Stimulated activated CD4-positive, alpha-beta T cell treated with anti-CD3 and anti-CD28 coated beads, Interleukin-1b, Interleukin-23, amount 100 ng/mL, for 48 hours (primary cell): ENCODE data around the gene GPLD1.

ENCODE experiments used
- DNase-seq: peaks from one replicate; pipeline ENCODE4 v3.0.0-alpha.2; 2020

Gene GPLD1

DNA sequence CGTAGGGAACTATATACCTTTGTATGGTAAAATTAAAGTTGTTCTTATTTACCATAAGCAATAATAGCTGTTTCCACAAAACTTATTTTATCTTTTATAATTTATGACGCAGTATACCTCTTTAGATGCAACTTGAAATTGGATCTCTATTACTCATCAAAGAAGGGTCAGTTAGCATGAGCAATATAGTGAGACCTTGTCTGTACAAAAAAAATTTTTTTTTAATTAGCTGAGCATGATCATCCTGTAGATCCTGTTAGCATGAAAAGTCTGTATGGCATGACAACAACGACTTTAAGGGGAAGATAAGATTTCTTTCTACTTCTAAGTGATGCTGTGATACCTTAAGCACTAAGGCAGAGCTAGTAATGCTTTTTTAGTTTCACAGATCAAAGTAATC lies 11.3 kb upstream of the GPLD1 start:
- no peak for DNase-seq

DNA sequence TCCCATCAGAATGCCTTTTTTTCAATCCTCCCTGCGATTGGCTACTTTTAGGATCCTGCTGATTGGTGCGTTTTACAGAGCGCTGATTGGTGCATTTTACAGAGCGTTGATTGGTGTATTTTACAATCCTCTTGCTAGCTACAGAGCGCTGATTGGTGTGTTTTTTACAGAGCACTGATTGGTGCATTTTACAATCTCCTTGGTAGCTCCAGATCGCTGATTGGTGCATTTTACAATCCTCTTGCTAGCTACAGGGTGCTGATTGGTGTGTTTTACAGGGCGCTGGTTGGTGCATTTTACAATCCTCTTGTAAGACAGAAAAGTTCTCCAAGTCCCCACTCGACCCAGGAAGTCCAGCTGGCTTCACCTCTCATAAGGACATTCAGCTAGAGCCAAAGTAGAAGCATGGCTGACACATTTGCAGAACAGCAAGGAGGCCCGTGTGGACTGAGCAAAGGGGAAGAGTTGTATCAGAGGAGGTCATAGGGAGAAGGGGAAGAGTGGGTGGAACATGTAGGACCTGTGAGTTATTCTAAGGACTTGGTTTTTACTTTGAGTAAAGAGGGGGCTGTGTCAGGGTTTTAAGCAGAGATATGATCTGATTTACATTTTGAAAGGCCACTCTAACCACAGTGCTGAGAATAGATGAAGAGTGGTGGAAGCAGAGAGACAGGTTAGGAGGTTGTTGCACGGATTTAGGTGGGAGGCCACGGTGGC lies 8.0 kb upstream of the GPLD1 start:
- no peak for DNase-seq

DNA sequence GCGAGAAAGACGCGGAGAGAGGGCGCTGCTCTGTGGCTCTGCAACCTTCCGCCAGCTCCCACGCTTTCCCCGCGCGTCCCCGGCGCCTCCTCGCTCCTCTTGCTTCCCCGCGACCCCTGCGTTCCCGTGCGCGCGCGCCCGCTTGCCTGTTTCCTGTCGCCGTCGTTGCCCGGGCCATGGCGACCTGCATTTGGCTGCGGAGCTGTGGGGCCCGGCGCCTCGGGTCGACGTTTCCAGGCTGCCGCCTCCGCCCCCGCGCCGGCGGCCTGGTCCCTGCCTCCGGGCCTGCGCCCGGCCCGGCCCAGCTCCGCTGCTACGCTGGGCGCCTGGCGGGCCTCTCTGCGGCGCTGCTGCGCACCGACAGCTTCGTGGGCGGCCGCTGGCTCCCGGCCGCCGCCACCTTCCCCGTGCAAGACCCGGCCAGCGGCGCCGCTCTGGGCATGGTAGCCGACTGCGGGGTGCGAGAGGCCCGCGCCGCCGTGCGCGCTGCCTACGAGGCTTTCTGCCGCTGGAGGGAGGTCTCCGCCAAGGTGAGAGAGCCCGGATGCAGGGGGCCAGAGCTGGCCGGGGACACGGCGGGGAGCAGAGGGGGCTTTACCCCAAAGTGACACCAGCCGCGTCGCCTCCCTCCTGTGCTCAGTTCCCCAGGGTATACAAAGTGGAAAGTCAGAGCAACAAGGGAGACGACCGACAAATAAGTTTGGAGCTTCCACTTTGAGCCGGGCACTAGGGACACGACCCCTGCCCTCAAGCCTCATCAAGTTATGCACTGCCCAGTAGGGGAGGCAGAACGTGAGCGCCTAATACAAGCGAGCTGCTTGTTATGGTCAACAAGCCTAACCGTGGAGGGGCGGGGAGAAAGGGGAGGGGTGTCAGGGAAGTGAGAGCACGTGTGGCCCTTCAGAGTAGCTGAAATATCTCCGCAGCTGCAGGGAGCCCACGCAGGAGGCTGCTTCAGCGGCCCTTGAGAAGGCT lies 5.7 kb upstream of the GPLD1 start, which contains the start of gene ALDH5A1:
Gene ALDH5A1, plus strand, starts transcription at position 149 of the 975 bp plus-strand sequence. Its CDS starts 28 bp downstream, at position 177.
- peak; percentile 80 for DNase-seq

DNA sequence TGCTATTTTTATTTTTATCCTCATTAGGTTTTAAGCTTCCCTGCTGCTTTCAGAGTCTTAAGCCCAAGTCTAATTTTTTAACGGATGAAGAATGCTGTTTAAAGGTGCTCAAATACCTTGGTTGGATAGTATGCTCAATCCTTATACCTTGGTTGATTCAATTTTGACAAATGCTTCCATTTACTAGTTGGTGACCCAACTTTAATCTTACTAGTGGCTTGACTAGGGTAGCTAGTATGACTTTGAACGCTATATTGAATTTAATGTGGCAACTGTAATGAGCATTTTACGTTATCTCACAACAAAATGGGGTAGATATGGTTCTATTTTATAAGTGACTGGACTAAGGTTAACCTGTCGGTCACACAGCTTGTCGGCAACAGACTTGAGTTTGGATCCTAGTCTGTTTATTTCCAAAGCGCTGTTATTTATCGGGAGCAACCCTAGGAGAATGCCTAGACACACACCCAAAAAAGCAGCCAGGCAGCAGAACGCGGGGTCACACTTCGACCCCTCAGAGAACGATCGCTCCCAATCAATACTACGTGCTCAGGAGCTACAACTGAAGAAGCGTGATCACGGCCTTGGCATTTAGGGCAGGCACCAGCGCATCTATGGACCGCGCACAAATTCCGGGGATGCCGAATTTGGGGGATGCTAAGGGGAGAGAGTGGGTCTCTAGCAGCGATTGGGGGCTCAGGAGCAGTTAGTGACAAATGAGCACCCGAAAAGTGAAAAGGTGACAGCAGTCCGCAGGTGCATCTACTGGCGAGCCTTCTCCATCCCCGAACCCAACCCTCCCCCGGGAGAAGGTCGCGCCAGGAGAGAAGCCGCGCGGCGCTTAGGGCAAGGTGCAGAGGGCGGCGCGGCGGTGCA lies 4.8 kb upstream of the GPLD1 start:
- no peak for DNase-seq

DNA sequence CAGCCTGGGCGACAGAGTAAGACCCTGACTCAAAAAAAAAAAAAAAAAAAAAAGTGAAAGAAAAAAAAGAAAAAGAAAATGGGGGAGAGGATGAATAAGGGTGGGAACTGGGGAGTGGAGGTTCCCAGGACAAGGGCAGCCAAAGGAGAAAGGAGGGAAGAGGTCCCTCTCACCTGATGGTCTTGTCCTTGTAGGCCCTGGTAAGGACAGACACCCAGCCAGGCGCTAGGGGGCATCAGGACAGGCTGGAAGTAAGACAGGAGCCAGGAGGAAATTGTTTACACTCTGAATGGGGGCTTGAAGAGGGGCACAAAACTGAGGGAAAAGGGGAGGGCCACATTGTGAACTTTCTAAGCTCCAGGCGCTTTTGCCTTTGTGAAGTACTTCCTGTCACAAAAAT lies 3.1 kb upstream of the GPLD1 start:
- no peak for DNase-seq

DNA sequence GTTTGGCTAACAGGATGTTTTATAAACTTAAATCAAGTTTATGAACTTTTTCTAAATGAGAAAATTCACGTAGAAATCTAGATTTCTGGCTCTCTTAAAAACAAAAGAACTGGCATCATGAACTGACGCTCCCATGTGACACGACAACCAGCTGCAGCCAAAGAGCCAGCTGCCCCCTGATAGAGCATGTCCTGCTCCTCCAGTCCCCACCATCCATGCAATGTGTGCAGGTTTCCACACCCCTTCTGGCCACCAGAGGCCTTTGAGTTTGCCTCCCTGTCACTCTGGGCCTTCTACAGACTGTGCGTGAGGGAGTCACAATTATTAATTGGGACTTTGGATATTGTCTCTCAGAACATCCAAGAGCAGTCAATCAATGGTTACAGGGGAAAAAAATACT lies 1.6 kb upstream of the GPLD1 start:
- DNase-seq: no peak

DNA sequence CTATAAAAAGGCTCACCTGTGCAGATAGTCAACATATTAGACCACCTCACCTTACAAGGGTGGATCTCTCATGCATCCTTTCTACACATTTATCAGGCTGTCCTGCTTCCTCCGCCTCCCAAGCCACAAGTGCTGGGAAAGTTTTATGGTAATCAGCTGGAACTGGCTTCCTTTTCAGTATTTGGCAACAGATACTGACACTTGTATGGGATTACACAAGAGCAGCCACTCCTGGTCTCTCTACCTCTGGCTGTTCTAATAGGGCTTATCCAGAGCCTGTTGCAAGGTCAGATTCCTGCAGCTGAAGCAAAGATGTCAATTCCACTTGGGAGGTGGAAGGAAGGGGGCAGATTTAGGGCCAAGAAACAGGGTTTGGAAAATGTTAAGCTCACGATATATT lies 503 bp upstream of the GPLD1 start:
- no peak for DNase-seq

DNA sequence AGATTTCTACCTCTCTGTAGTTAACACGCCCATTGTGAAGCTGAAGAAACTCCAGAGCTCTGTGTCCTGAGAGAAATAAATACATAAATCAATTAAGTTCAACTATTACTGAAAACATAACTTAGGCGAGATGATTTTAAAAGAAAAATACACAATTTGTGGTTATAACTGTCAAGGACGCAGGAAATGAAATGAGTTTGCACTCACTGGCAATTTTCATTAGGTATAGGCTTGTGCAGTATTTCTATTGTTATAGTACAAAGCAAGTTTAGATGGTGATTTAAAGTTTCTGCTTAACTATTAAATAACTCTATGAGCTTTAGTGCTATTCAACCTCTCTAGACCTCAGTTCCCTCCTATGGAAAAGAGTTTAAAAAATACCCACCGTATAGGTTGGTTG lies 3.3 kb downstream of the GPLD1 start:
- no peak for DNase-seq

DNA sequence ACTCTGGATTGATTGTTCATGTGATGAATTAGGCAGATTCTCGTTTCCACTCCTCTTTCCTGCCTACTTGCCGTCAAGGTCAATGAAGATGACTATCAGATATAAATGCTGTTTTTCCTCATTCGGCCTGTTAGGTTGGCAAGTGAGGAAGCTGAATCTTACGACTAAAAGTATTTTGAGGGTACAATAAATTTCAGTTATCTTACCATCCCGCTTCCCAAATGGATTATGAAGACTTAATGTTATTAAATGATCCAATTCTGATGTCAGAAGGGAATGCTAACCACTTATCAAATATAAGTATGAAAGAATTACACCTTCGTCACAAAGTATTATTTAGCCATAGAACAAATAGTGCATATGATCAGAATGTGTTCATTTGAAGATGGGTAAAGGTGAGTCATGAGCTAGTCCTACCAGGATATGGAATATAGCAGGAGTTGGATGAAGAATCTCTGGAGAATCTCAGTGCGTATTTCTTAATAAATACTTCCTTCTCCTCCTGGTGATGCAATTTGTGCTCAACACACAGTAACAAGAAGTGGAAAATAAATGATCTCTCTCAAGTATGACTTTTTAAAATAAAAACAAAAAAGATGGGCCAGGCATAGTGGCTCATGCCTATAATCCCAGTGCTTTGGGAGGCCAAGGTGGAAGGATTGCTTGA lies 4.6 kb downstream of the GPLD1 start:
- no peak for DNase-seq

DNA sequence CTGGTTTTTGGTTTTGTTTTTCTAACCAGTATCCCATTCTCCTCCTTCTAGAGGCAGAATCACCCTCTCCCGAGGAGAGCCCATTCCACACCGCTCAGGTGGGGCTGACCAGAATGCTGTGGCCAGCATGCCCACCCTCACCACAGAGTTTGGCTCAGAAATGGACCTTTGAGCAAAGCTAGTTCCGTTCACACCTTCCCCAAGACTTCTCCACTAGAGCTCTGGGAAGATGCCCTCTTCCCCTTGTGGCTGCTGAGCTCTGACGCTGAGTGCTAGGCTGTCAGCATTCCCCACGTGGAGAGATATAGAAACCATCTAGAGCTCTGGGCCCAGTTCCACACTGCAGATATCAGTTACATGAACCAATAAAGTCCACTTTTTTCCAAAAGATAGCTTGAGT lies 7.9 kb downstream of the GPLD1 start:
- no peak for DNase-seq

DNA sequence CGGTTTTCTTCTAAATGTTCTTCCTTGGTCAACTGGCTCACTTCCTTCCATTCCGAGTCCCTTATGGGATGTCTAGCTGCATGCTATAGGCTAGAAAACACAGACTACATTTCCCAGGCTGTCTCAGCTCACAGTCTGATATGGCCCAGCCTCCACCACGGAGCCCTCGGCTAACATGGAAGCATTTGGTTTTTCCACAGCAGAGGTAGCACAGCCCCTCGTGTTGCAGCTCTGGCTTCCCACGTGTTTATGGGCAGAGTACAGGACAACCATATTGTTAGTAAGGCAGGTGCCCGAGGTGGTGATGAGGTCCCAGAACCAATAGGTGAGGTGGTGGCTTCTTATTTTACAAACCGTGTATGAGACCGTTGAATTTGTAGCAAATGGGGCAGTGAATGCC lies 8.7 kb downstream of the GPLD1 start:
- no peak for DNase-seq

DNA sequence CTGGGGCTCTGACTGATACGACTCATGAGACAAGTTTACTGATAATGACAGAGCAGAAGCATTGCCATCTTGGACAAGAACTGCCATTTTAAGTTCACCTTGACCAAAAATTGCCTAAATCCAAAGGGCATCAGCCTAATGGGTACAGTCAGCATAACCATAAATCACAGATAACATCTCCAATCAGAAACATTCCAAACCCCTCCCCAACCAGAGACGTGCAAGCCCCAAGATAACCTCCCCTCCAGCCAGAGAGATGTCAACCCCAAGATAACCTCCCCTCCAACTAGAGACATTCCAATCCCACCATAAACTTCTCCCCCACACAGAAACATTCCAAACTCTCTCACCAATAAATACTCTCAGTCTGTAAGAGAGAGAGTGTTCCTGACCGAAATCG lies 10.5 kb downstream of the GPLD1 start:
- no peak for DNase-seq

DNA sequence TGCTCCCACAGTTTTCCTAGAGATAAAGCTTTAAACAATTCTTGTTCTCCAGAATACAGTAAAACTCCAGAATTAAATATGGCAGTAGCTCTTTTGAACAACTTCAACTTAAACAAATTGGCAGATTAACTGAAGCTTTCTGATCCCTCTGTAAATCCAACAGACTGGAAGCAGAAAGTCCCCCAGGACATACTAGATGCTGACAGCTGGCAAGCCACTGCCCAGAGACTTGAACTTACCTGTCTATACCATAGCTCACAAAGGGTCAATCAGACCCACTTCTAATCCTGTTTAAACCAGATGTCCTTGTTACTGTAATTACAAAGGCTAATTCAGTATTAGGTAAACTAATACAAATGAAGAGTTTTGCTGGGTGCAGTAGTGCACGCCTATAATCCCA lies 12.3 kb downstream of the GPLD1 start:
- DNase-seq: no peak

DNA sequence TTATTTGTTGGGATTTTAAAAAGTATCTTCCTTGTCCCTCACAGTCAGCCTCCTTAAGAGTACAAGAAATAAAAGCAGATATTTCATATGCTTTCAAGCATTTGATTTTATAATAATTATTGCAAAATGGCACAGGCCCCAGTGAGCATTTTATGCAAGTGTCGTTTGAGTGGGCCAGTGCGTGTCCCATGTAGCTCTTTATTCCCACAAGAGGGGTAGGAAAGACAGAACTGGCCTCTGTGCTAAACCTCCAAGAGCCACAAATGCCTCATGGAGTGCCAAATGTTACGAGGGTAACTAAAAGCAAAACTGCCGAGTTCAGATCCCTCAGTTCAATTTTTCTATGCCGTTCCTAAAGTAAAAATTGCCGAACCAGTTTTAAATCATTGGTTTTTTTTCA lies 12.7 kb downstream of the GPLD1 start:
- DNase-seq: no peak

DNA sequence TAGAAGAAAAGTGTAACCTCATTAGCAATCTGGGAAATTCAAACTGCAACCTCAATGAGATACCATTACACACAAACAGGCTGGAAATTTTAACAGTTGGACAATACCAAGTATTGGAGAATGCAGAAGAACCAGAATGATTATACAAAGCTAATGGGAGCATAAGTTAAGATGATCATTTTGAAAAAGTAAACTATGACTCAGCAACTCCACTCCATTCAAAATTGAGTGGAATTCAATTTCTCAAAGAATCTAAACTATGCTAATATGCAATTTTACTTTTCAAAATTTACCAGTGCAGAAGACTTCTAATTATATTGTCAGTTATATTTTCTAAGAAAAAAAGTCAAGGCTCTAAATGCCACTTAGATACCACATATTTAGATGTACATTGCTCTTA lies 17.2 kb downstream of the GPLD1 start:
- DNase-seq: no peak

DNA sequence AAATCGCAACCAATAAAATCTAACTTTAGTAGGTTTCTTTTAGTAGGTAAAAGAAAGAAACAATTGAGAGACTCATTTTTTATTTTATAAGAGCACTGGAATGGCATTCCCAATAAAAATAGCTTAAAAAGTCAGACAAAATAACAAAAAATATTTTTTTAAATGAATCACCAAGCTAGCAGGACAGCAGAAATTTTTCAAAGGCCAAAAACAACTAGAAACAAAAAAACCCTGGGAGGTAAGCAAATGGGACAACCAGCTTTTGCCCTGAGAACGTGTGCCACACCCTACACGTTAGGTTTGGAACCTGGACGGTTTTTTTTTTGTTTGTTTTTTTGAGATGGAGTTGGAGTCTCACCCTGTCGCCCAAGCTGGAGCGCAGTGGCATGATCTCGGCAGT lies 19.6 kb downstream of the GPLD1 start:
- no peak for DNase-seq

DNA sequence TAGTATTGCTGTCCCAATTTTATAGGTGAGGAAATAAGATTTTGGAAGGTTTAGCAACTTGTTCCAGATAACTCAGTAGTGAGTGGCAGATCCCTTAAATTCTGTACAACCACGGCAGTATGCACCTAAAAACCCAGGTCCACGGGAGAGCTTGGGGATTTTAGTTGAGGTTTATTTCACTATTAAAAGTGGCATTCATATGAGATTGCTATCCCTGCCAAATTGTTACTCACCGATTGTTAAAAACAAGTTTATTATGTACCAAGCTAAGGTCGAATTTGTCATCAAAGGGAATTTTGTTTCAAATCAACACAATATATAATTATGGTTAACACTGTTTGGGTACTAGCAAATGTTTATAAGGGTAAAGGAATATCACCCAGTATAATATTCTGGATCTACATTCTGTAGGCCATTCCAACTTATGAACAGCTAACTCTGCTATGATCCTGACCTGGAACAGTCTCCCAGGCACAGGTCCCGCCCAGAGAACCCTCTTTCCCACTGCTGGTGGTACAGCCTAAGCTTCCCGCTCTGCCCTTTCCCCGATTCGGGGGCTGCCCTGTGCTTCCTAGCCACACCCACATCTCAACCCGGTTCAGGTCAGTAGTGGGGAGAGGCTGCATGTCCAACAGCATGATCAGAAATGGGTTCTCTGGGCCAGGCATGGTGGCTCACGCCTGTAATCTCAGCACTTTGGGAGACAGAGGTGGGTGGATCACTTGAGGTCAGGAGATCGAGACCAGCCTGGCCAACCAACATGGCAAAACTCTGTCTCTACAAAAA lies 24.9 kb downstream of the GPLD1 start:
- DNase-seq: no peak

DNA sequence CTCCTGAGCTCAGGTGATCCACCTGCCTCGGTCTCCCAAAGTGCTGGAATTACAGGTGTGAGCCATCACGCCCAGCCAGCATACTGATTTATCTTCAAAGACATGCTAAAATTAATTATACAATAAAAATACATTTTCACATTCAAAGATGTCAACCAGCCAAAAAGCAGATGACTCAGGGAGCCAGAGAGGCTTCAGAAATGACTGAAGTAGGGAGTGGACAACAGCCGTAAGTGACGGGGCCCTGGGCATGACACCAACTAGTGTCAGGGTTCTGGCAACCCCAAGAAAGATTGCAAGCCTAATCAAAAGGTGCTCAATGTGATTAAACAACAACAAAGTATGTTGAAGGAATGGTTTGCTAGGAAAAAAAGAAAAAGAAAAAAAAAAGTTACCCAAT lies 28.4 kb downstream of the GPLD1 start:
- DNase-seq: no peak

DNA sequence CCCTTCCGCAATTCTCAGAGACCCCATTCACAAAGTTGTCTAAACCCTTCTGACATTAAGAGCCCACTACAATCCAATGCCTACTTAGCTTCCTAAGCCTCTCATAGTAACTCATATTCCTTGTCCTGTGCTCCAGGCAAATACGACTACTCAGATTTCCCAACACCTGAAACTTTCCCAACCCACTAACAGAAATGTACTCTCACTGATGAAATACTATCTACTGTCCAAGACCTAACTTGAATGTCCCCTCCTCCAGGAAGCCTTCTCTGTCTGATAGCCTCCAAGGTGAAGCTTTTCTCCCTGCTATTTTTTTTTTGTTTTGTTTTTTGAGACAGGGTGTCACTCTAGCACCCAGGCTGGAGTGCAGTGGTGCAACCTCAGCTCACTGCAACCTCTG lies 30.4 kb downstream of the GPLD1 start:
- DNase-seq: no peak

DNA sequence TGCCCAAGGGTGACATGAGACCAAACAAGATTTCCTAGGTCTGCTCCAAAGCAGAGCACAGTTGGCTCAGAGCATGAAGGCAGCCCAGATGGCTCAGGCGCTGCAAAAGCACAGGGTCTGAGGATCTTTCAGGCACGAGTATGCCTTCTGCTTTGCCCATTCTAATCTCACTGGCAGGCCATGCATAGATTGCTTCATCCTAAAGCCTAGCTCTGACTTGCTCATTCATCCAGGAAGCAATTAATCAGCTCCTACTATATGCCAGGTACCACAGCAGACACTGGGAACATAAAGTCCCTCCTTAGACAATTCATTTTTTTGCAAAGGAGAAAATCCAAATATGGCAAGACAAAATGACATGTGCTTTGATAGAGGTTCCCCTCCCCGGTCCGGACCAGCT lies 31.2 kb downstream of the GPLD1 start:
- DNase-seq: no peak

DNA sequence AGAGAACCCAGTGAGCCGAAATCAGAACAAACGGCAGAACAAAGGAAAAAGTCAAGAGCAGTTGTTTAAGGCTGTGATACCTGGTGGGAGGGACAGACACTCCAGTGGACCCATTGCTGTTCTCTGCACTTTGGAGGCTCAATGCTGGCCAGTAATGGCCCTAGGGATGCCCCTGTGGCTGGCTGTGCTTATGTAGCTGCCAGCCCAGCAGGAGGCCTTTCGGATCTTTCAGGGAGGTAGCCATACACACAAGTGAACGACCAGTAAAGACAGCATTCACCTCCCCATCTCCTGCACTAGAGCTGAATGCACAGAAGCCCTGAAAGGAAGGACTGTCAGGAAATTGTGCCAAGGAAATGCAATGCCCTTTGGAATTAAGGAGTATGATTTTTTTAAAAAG lies 34.3 kb downstream of the GPLD1 start:
- DNase-seq: no peak

DNA sequence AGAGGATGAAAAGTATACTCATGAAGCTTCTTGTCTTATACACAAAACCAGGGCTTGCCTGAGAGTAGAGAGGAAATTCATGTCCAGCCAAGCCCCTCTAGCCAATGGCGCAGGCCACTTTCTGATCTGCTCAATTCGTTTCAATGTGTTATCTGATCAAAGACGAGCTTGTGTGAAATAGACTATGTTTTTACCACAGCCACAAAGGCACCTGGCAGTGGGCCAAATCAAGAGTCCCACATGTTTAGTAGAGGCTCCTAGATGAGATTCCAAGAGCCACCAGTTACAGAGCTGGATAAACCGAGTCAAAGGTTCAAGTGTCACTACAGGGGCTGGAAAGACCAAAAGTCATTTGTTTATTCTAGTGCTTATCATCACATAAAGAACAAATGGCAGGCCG lies 34.9 kb downstream of the GPLD1 start:
- no peak for DNase-seq
